ENCODE results near the gene GRK6.

Gene GRK6

GRCh38 chr5:177455036-177455660 is 28.7 kb downstream of the GRK6 start:
- peak; percentile 69 for DNase-seq

- peak; percentile 72 for DNase-seq
Observed at GRCh38 chr5:177455661-177456590, 29.4 kb downstream of the GRK6 start.

- no peak for DNase-seq
Observed at GRCh38 chr5:177456591-177456964, 30.1 kb downstream of the GRK6 start.

GRCh38 chr5:177456976-177457851 is 30.7 kb downstream of the GRK6 start:
- peak; percentile 97 for DNase-seq

- no peak for DNase-seq
Observed at GRCh38 chr5:177457852-177458681, 31.6 kb downstream of the GRK6 start.

GRCh38 chr5:177458912-177459350 is 32.5 kb downstream of the GRK6 start:
- DNase-seq = no peak

- DNase-seq = no peak
Observed at GRCh38 chr5:177459357-177459756, 32.9 kb downstream of the GRK6 start.

- DNase-seq = no peak
Observed at GRCh38 chr5:177459819-177460628, 33.5 kb downstream of the GRK6 start.

- DNase-seq = no peak
Observed at GRCh38 chr5:177462021-177462670, 35.7 kb downstream of the GRK6 start.

- DNase-seq = no peak
Observed at GRCh38 chr5:177465044-177465443, 38.6 kb downstream of the GRK6 start.

GRCh38 chr5:177466861-177467260 is 40.4 kb downstream of the GRK6 start:
- DNase-seq = no peak

GRCh38 chr5:177467436-177467835 is 41.0 kb downstream of the GRK6 start:
- DNase-seq = no peak

GRCh38 chr5:177468329-177468684 is 41.8 kb downstream of the GRK6 start:
- no peak for DNase-seq

- DNase-seq = peak; percentile 68
Observed at GRCh38 chr5:177468685-177469628, 42.5 kb downstream of the GRK6 start.

GRCh38 chr5:177469750-177470525 is 43.5 kb downstream of the GRK6 start:
- no peak for DNase-seq

GRCh38 chr5:177470759-177471536 is 44.5 kb downstream of the GRK6 start:
- no peak for DNase-seq

- no peak for DNase-seq
Observed at GRCh38 chr5:177471610-177472356, 45.3 kb downstream of the GRK6 start.

Measured in NCI-H226 (cell line).